Transverse colon (tissue), 4 donors: ENCODE results near the gene KRTAP12-3.

Experiments
- EP300 ChIP-seq: sonication (generic); formaldehyde crosslinking; IDR thresholded peaks from one replicate; pipeline ENCODE4 v1.6.1; 2017; ENCODE audit warnings: antibody characterized with exemption, low read depth
- POLR2A ChIP-seq: fragments of 450-650 bp; IDR thresholded peaks from one replicate; pipeline ENCODE4 v1.6.1; 2016; ENCODE audit warnings: antibody characterized with exemption, mild to moderate bottlenecking, moderate library complexity
- POLR2AphosphoS5 ChIP-seq, 3 donors: sonication (generic); formaldehyde crosslinking; IDR thresholded peaks; one replicate each; pipeline ENCODE4 v1.6.1; 2016; ENCODE audit warnings: antibody characterized with exemption in 3 of 3
- TF ChIP-seq, protein P1 (sequence below), 5 experiments: fragments of 200-600 bp in 3 of 5; fragments of 450-650 bp in 2 of 5; sonication (generic) in 3 of 5; IDR thresholded peaks; 1 replicate in 2 of 5; 2 replicates in 3 of 5; pipeline ENCODE4 v1.5.1; 2016 to 2017; ENCODE audit warnings: antibody characterized with exemption in 5 of 5, inconsistent platforms in 3 of 5, mild to moderate bottlenecking in 2 of 5, moderate library complexity in 1 of 5

DNA sequence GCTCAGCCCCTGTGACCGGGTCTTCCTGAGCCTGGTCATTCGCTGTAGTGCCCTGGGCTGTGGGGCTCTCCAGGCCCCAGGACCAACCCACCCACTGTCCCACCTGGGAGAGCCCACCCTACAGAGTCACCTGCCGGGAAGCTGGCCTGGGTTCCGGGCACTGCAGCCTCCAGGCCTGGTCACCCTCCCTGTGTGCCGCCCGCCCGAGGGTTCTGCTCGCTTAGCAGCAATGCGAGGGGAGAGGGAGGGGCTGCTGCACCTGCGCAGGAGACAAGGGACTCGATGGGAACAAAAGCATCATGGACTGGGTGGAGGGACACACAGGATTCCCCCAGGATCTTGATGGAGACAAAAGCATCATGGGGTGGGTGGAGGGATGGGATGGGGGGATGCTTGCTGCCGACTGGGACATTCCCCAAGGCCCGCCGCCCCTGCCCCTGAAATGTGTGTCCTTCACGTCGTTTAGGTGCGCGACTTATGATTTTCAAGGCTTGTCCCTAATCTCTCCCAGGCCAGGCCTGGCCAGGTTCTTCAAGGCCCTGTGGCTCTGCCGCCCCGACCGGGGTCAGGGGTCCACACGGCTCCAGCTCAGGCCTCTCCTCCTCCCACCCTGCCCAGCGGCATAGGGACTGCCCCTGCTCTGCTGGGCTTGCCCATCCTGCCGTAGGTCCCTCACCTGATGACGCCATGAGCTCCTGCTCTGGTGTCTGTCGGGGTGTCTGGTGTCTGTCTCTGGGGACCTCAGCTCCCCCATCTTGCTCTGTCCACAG lies 44.2 kb upstream of the KRTAP12-3 start:
- TF ChIP-seq, protein P1, sequence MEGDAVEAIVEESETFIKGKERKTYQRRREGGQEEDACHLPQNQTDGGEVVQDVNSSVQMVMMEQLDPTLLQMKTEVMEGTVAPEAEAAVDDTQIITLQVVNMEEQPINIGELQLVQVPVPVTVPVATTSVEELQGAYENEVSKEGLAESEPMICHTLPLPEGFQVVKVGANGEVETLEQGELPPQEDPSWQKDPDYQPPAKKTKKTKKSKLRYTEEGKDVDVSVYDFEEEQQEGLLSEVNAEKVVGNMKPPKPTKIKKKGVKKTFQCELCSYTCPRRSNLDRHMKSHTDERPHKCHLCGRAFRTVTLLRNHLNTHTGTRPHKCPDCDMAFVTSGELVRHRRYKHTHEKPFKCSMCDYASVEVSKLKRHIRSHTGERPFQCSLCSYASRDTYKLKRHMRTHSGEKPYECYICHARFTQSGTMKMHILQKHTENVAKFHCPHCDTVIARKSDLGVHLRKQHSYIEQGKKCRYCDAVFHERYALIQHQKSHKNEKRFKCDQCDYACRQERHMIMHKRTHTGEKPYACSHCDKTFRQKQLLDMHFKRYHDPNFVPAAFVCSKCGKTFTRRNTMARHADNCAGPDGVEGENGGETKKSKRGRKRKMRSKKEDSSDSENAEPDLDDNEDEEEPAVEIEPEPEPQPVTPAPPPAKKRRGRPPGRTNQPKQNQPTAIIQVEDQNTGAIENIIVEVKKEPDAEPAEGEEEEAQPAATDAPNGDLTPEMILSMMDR (IDR thresholded peaks at IDR 0.05) = no peak
- TF ChIP-seq POLR2A (no peak), EP300 (no peak), POLR2AphosphoS5 (IDR thresholded peaks at IDR 0.05) (no peak)
